WI38 (cell line): ENCODE data around the gene ZMYND8.

Experiments
- H3K4me3 ChIP-seq: 2 replicates; pipeline ENCODE4 v1.5.1; 2011; ENCODE audit warnings: low read depth, mild to moderate bottlenecking, control low read depth, low read length
- CTCF ChIP-seq: IDR thresholded peaks from 2 replicates; pipeline ENCODE4 v1.5.1; 2012; ENCODE audit warnings: low read depth, mild to moderate bottlenecking, control low read depth, low read length

Gene ZMYND8

GRCh38 chr20:47257771-47258170, 98.7 kb downstream of the ZMYND8 start:
- no peak for TF ChIP-seq CTCF
- no peak overlapping the region for H3K4me3 ChIP-seq

- no peak overlapping the region for H3K4me3 ChIP-seq
- no peak for TF ChIP-seq CTCF
These were observed 99.2 kb downstream of the ZMYND8 start for GRCh38 chr20:47257256-47257655.

- no peak for TF ChIP-seq CTCF
- H3K4me3 ChIP-seq, result peak overlapping the region; percentile 14; the same call in 1 of the 2 replicates
These were observed 99.7 kb downstream of the ZMYND8 start for GRCh38 chr20:47256668-47257236.

- no peak for TF ChIP-seq CTCF
- H3K4me3 ChIP-seq, result 0 out of 2 replicates have a peak overlapping the region, but pooled peaks have one; percentile 1
These were observed 102.6 kb downstream of the ZMYND8 start for GRCh38 chr20:47253872-47254271.

- H3K4me3 ChIP-seq, result no peak overlapping the region
- TF ChIP-seq CTCF, result no peak
These were observed 103.6 kb downstream of the ZMYND8 start for GRCh38 chr20:47252879-47253307.

- no peak for TF ChIP-seq CTCF
- H3K4me3 ChIP-seq, result no peak overlapping the region
These were observed 105.1 kb downstream of the ZMYND8 start for GRCh38 chr20:47251154-47252020.

GRCh38 chr20:47250360-47250759, 106.1 kb downstream of the ZMYND8 start:
- no peak for TF ChIP-seq CTCF
- H3K4me3 ChIP-seq, result no peak overlapping the region
